Measurements from ENCODE around the gene AGAP2.

DNA sequence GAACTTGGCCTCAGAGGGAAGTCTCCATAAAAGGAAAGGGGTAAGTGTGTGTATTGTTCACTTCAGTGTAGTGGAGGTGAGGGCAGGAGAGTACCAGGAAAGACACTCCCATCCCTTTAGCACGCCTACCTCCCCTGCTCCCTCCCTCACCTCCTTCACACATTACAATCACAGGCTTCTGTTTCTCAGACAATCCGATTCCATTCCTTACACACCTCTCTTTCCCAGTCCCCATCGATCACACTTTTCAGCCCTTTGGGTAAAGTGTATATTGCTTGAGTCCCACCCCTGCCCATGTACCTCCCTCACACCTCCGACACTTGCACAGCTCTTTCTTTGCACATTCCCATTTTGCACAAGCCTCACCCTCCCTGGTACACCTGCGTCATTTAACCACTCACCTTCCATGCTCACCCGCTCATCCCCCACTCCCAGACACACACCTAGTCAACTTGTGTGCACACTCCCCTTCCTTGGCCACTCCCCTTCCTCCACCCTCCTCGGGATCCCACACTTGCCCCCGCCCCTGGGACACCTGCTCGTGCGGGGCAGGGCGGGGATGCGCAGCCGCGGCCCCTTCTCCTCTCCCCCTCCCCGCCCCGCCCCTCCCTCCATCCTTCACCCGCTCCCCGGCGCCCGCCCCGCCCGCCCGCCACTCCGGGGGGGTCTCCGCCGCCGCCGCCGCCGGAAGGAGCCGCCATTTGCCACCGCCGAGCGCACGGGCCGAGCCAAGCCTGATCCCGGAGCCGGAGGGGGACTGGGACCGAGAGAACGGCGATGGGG, 16.1 kb upstream of the AGAP2 start, which contains the start of gene MARCHF9:
- TF ChIP-seq POLR2AphosphoS5 (IDR thresholded peaks at IDR 0.05; ENCODE audit: low read depth, low read length): no peak
- TF ChIP-seq, protein P1, sequence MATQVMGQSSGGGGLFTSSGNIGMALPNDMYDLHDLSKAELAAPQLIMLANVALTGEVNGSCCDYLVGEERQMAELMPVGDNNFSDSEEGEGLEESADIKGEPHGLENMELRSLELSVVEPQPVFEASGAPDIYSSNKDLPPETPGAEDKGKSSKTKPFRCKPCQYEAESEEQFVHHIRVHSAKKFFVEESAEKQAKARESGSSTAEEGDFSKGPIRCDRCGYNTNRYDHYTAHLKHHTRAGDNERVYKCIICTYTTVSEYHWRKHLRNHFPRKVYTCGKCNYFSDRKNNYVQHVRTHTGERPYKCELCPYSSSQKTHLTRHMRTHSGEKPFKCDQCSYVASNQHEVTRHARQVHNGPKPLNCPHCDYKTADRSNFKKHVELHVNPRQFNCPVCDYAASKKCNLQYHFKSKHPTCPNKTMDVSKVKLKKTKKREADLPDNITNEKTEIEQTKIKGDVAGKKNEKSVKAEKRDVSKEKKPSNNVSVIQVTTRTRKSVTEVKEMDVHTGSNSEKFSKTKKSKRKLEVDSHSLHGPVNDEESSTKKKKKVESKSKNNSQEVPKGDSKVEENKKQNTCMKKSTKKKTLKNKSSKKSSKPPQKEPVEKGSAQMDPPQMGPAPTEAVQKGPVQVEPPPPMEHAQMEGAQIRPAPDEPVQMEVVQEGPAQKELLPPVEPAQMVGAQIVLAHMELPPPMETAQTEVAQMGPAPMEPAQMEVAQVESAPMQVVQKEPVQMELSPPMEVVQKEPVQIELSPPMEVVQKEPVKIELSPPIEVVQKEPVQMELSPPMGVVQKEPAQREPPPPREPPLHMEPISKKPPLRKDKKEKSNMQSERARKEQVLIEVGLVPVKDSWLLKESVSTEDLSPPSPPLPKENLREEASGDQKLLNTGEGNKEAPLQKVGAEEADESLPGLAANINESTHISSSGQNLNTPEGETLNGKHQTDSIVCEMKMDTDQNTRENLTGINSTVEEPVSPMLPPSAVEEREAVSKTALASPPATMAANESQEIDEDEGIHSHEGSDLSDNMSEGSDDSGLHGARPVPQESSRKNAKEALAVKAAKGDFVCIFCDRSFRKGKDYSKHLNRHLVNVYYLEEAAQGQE (IDR thresholded peaks at IDR 0.05; ENCODE audit: insufficient read depth in 1 of 2, low read depth in 2 of 2, low read length in 2 of 2): no peak
